Measurements from ENCODE around the gene NUDCD3. TPM values are rescaled to one million over a fixed set of nuclear protein-coding genes. Genes with fewer than 3 reads are reported as not detected.

Gene NUDCD3
- total RNA-seq, 1 donor from 2014 or later: 91.0 TPM

- H3K27me3 ChIP-seq: no peaks in the 10 kb centered on the region
- no peak for ATAC-seq
These were observed 142.2 kb downstream of the NUDCD3 start for GRCh38 chr7:44348300-44348699.

GRCh38 chr7:44347546-44348114, 142.8 kb downstream of the NUDCD3 start:
- no peaks in the 10 kb centered on the region for H3K27me3 ChIP-seq
- H3K36me3 ChIP-seq: no peaks in the 10 kb centered on the region
- no peak overlapping the region for H3K27ac ChIP-seq
- no peaks in the 10 kb centered on the region for H3K4me1 ChIP-seq
- DNase-seq (no peak), ATAC-seq (no peak)
- no peak overlapping the region for H3K4me3 ChIP-seq
- intact Hi-C loops (cut with DNase I): no loop called here
- peaks cover 3% of the 10 kb centered on the region for H3K9me3 ChIP-seq
- no peak for TF ChIP-seq CTCF (IDR thresholded peaks at IDR 0.05)

More at GRCh38 chr7:44348300-44348699, 142.2 kb downstream of the NUDCD3 start:
- H3K9me3 ChIP-seq: peaks cover 3% of the 10 kb centered on the region
- H3K4me1 ChIP-seq: no peaks in the 10 kb centered on the region
- no peak overlapping the region for H3K27ac ChIP-seq
- H3K36me3 ChIP-seq: no peaks in the 10 kb centered on the region
- intact Hi-C loops (cut with DNase I): no loop called here
- no peak overlapping the region for H3K4me3 ChIP-seq
- TF ChIP-seq CTCF (IDR thresholded peaks at IDR 0.05): no peak
- no peak for DNase-seq

GRCh38 chr7:44346063-44346462, 144.4 kb downstream of the NUDCD3 start:
- ATAC-seq (no peak), DNase-seq (no peak)
- Histone ChIP-seq H3K36me3 (no peaks in the 10 kb centered on the region), H3K27me3 (no peaks in the 10 kb centered on the region), H3K4me1 (no peaks in the 10 kb centered on the region), H3K27ac (no peak overlapping the region), H3K9me3 (peaks cover 3% of the 10 kb centered on the region), H3K4me3 (no peak overlapping the region)
- intact Hi-C loops (cut with DNase I): no loop called here
- TF ChIP-seq CTCF (IDR thresholded peaks at IDR 0.05): no peak

- DNase-seq (no peak), ATAC-seq (no peak)
- H3K36me3 ChIP-seq: no peaks in the 10 kb centered on the region
- H3K27me3 ChIP-seq: no peaks in the 10 kb centered on the region
- H3K4me1 ChIP-seq: no peaks in the 10 kb centered on the region
- intact Hi-C loops (cut with DNase I): no loop called here
- no peaks in the 10 kb centered on the region for H3K9me3 ChIP-seq
- no peak overlapping the region for H3K27ac ChIP-seq
- no peak overlapping the region for H3K4me3 ChIP-seq
- no peak for TF ChIP-seq CTCF (IDR thresholded peaks at IDR 0.05)
These were observed 149.1 kb downstream of the NUDCD3 start for GRCh38 chr7:44341401-44341800.

- intact Hi-C loops (cut with DNase I): no loop called here
- H3K36me3 ChIP-seq: no peaks in the 10 kb centered on the region
- DNase-seq (no peak), ATAC-seq (no peak)
- no peak for TF ChIP-seq CTCF (IDR thresholded peaks at IDR 0.05)
- no peaks in the 10 kb centered on the region for H3K4me1 ChIP-seq
- no peaks in the 10 kb centered on the region for H3K27me3 ChIP-seq
- no peak overlapping the region for H3K4me3 ChIP-seq
- H3K9me3 ChIP-seq: no peaks in the 10 kb centered on the region
- no peak overlapping the region for H3K27ac ChIP-seq
These were observed 151.9 kb downstream of the NUDCD3 start for GRCh38 chr7:44338600-44338999.

GRCh38 chr7:44336491-44336890, 154.0 kb downstream of the NUDCD3 start:
- Histone ChIP-seq H3K27me3 (no peaks in the 10 kb centered on the region), H3K27ac (no peak overlapping the region), H3K36me3 (no peaks in the 10 kb centered on the region), H3K4me1 (no peaks in the 10 kb centered on the region), H3K9me3 (no peaks in the 10 kb centered on the region), H3K4me3 (no peak overlapping the region)
- ATAC-seq (no peak), DNase-seq (peak; percentile 46)
- no peak for TF ChIP-seq CTCF (IDR thresholded peaks at IDR 0.05)
- intact Hi-C loops (cut with DNase I): no loop called here
